Endodermal cell (in vitro differentiated cells): ENCODE results near the gene ANO9. TPM values are rescaled to one million over a fixed set of nuclear protein-coding genes. Genes with fewer than 3 reads are reported as not detected.
A peak's percentile ranks its signal among the peaks of the same experiment; 100 is the strongest.

Source experiments
- DNase-seq: peaks from one replicate; pipeline ENCODE4 v3.0.0-alpha.2; 2017
- H3K27ac ChIP-seq: 2 replicates; pipeline ENCODE4 v1.5.1; 2013; ENCODE audit warnings: mild to moderate bottlenecking, low read depth, low read length, moderate library complexity
- H3K27me3 ChIP-seq: 2 replicates; pipeline ENCODE4 v1.6.1; 2013; ENCODE audit warnings: mild to moderate bottlenecking, low read length, moderate library complexity; ENCODE audit not compliant: insufficient read depth, control insufficient read depth, poor library complexity, severe bottlenecking
- H3K36me3 ChIP-seq: 2 replicates; pipeline ENCODE4 v1.7.0; 2013; ENCODE audit warnings: mild to moderate bottlenecking, low read length, moderate library complexity; ENCODE audit not compliant: control insufficient read depth, insufficient read depth
- H3K4me1 ChIP-seq: one replicate; pipeline ENCODE4 v1.7.0; 2013; ENCODE audit warnings: low read length; ENCODE audit not compliant: control insufficient read depth, insufficient read depth
- H3K4me3 ChIP-seq: 2 replicates; pipeline ENCODE4 v1.5.1; 2013; ENCODE audit warnings: mild to moderate bottlenecking, low read length, moderate library complexity
- H3K9ac ChIP-seq: 2 replicates; pipeline ENCODE4 v1.6.1; 2013; ENCODE audit warnings: mild to moderate bottlenecking, low read length, moderate library complexity; ENCODE audit not compliant: poor library complexity, severe bottlenecking; ENCODE audit errors: extremely low read depth
- H3K9me3 ChIP-seq: 2 replicates; pipeline ENCODE4 v1.6.1; 2013; ENCODE audit warnings: mild to moderate bottlenecking, low read length, moderate library complexity; ENCODE audit not compliant: control insufficient read depth
- H3K27ac Mint-ChIP-seq: 2 replicates; pipeline ENCODE4 v1.8.0; 2020; ENCODE audit warnings: mixed read lengths
- H3K27me3 Mint-ChIP-seq: 2 replicates; pipeline ENCODE4 v1.8.0; 2021; ENCODE audit warnings: mild to moderate bottlenecking, mixed read lengths; ENCODE audit not compliant: insufficient read depth
- H3K36me3 Mint-ChIP-seq: 2 replicates; pipeline ENCODE4 v1.8.0; 2020; ENCODE audit warnings: low read depth, mixed read lengths
- H3K4me1 Mint-ChIP-seq: 2 replicates; pipeline ENCODE4 v1.8.0; 2020; ENCODE audit warnings: mixed read lengths
- H3K4me3 Mint-ChIP-seq: 2 replicates; pipeline ENCODE4 v1.8.0; 2020; ENCODE audit warnings: mild to moderate bottlenecking, moderate library complexity, mixed read lengths
- H3K9me3 Mint-ChIP-seq: 2 replicates; pipeline ENCODE4 v1.8.0; 2020; ENCODE audit warnings: mild to moderate bottlenecking, mixed read lengths
- WGBS, 2 experiments: methylation state at CpG; one replicate each; pipeline versions ENCODE4 v1.1.5 to v1.1.7; 2013; ENCODE audit warnings: missing lambda C conversion rate in 2 of 2, mixed read lengths in 1 of 2; ENCODE audit not compliant: insufficient coverage in 1 of 2, insufficient read length in 1 of 2; 5-methylcytosine and 5-hydroxymethylcytosine counted together
- total RNA-seq, 2 donors: library from RNA; stranded (reverse); fragmentation: NEBNext Ultra II Directional in 1 of 2; extraction: Animal tissue kit (Norgen Biotek cat#: 25700) in 1 of 2; gene quantifications; 2 replicates in 1 of 2; 3 replicates in 1 of 2; pipeline ENCODE4 v1.2.1, GENCODE V29; 2021
- TF ChIP-seq, protein P1 (sequence below): fragments of 200-600 bp; sonication (generic); conservative IDR thresholded peaks from 2 replicates; pipeline ENCODE4 v1.5.0; 2021; ENCODE audit warnings: antibody characterized with exemption, mild to moderate bottlenecking

ANO9 gene
- total RNA-seq, 2 donors from 2014 or later = 16.8 to 17.8 TPM

DNA sequence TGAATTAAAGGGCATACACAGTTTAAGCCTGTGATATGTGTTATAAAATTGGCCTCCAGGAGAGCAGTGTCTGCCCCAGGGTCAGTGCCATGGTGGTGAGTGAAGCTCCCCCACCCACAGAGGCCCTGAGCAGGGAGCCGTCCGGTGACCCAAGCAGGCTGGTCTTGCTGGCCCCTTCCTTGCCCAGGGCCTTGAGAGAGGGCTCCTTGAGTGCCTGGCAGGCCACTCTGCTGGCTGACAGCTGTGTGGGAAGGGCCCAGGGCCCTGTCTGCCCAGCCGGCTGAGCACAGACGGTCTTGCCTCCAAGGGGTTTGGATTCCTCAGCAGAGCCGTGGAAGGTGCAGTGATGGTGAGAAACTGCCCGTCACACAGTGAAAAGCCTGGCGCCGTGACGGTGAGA lies 34.1 kb upstream of the ANO9 start:
- WGBS, 2 experiments = 94 to 98% methylated on average over 8 to 9 of the region's 9 CpGs
- TF ChIP-seq, protein P1, sequence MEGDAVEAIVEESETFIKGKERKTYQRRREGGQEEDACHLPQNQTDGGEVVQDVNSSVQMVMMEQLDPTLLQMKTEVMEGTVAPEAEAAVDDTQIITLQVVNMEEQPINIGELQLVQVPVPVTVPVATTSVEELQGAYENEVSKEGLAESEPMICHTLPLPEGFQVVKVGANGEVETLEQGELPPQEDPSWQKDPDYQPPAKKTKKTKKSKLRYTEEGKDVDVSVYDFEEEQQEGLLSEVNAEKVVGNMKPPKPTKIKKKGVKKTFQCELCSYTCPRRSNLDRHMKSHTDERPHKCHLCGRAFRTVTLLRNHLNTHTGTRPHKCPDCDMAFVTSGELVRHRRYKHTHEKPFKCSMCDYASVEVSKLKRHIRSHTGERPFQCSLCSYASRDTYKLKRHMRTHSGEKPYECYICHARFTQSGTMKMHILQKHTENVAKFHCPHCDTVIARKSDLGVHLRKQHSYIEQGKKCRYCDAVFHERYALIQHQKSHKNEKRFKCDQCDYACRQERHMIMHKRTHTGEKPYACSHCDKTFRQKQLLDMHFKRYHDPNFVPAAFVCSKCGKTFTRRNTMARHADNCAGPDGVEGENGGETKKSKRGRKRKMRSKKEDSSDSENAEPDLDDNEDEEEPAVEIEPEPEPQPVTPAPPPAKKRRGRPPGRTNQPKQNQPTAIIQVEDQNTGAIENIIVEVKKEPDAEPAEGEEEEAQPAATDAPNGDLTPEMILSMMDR = no peak
- Mint-ChIP-seq H3K4me3 (no peak overlapping the region), H3K27me3 (no peaks in the 10 kb centered on the region), H3K9me3 (no peaks in the 10 kb centered on the region), H3K36me3 (peaks cover 4% of the 10 kb centered on the region), H3K4me1 (no peaks in the 10 kb centered on the region), H3K27ac (peak overlapping the region; percentile 76)
- Histone ChIP-seq H3K4me3 (no peak overlapping the region), H3K27me3 (no peaks in the 10 kb centered on the region), H3K9ac (no peak overlapping the region), H3K4me1 (no peaks in the 10 kb centered on the region), H3K36me3 (peaks cover 7% of the 10 kb centered on the region), H3K9me3 (peaks cover 5% of the 10 kb centered on the region), H3K27ac (no peak overlapping the region)
- DNase-seq = no peak

DNA sequence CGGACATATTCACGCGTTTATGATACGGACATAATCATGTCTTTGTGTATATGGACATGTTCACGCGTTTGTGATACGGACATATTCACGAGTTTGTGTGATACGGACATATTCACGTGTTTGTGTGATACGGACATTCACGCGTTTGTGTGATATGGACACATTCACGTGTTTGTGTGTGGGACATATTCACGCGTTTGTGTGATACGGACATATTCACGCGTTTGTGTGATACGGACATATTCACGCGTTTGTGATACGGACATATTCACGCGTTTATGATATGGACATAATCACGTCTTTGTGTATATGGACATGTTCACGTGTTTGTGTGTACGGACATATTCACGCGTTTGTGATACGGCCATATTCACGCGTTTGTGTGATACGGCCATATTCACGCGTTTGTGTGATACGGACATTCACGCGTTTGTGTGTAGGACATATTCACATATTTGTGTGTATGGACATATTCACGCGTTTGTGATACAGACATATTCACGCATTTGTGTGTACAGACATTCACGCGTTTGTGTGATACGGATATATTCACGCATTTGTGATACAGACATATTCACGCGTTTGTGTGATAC lies 33.2 kb upstream of the ANO9 start:
- H3K36me3 ChIP-seq = peaks cover 7% of the 10 kb centered on the region
- H3K27me3 ChIP-seq = no peaks in the 10 kb centered on the region
- 96% methylated on average over 48 of the region's 48 CpGs for WGBS, 2 experiments
- H3K27me3 Mint-ChIP-seq = no peaks in the 10 kb centered on the region
- no peak overlapping the region for H3K9ac ChIP-seq
- peaks cover 5% of the 10 kb centered on the region for H3K9me3 ChIP-seq
- no peak overlapping the region for H3K4me3 Mint-ChIP-seq
- no peak overlapping the region for H3K4me3 ChIP-seq
- peaks cover 2% of the 10 kb centered on the region for H3K36me3 Mint-ChIP-seq
- DNase-seq = no peak
- no peaks in the 10 kb centered on the region for H3K9me3 Mint-ChIP-seq
- TF ChIP-seq, protein P1 = no peak
- H3K4me1 Mint-ChIP-seq = peaks cover under 1% of the 10 kb centered on the region
- H3K27ac Mint-ChIP-seq = no peak overlapping the region
- no peaks in the 10 kb centered on the region for H3K4me1 ChIP-seq
- H3K27ac ChIP-seq = no peak overlapping the region

DNA sequence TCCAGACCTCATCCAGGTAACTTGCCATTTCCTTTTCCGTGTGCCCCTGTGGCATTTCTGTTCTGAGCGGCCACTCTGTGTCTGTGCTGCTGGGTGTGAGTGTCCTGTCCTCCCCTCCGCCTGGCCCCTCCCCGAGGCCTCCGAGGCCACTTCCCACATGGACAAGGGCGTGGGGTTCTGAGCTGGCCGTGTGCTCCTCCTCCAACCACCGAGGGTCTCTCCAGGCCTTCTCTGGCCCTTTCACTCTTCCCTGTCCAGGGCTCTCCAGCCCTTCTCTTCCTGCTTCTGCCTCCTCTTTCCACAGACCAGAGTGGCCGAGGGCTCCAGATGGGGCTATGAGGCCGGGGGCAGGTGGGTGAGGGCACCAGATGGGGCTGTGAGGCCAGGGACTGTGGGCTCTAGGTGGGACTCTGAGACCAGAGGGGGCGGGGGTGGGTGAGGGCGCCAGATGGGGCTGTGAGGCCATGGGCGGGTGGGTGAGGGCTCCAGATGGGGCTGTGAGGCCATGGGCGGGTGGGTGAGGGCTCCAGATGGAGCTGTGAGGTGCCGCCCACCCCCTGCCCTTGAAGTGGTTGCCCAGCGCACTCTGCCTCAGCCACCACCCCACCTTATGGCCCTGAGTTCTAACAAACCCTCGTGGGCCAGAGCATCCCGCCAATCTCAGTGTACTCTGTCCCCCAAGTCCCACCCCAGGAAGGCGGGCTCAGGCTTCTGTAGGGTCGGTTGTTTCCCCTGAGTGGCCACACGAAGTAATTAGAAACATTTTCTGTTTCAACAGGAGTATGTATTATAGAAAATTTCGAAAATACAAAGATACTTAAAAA lies 32.4 kb upstream of the ANO9 start:
- H3K4me3 ChIP-seq = no peak overlapping the region
- Mint-ChIP-seq H3K4me3 (no peak overlapping the region), H3K36me3 (peaks cover 2% of the 10 kb centered on the region), H3K4me1 (peaks cover 7% of the 10 kb centered on the region), H3K27me3 (no peaks in the 10 kb centered on the region), H3K27ac (no peak overlapping the region), H3K9me3 (no peaks in the 10 kb centered on the region)
- TF ChIP-seq, protein P1 = no peak
- no peaks in the 10 kb centered on the region for H3K27me3 ChIP-seq
- 87 to 93% methylated on average over 11 to 22 of the region's 22 CpGs for WGBS, 2 experiments
- no peak overlapping the region for H3K27ac ChIP-seq
- no peak overlapping the region for H3K9ac ChIP-seq
- no peaks in the 10 kb centered on the region for H3K4me1 ChIP-seq
- no peak for DNase-seq
- H3K9me3 ChIP-seq = peaks cover 5% of the 10 kb centered on the region
- peaks cover 7% of the 10 kb centered on the region for H3K36me3 ChIP-seq
